A673 (cell line): ENCODE data around the gene TBRG1.

Experiments
- CTCF ChIP-seq: fragments of 300-800, 200-600 bp; sonication (generic); conservative IDR thresholded peaks from 2 replicates; pipeline ENCODE4 v1.5.1; 2017; ENCODE audit warnings: low read depth, mild to moderate bottlenecking, antibody characterized with exemption, low read length, moderate library complexity, mixed read lengths
- EZH2 ChIP-seq: fragments of 200-600 bp; sonication (generic); IDR thresholded peaks from 2 replicates; pipeline ENCODE4 v1.6.1; 2017; ENCODE audit warnings: borderline replicate concordance, low read depth, mild to moderate bottlenecking, mixed read lengths, antibody characterized with exemption, low read length; ENCODE audit not compliant: poor library complexity, severe bottlenecking

DNA sequence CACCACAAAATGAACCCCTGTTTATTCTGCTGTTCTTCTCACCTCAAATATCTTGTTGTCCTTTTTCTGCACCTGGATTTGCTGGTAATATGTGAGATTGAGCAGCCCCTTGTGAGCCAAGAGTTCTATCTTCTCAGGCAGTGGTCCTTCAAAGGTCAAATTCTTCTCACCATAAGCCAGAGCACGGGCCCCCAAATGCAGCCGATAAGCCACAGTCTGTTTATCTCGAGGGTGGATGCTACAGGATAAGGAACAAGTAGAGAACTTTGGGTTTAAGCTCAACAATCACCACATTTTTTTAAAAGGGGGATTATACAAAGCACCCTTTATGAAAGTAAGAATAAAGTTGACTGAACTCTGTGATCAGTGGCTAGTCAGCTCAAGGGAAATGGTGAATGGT lies 15.8 kb downstream of the TBRG1 start:
- no peak for TF ChIP-seq CTCF
- TF ChIP-seq EZH2 = no peak
